ENCODE measurements around the gene FDXR.

Gene FDXR

DNA sequence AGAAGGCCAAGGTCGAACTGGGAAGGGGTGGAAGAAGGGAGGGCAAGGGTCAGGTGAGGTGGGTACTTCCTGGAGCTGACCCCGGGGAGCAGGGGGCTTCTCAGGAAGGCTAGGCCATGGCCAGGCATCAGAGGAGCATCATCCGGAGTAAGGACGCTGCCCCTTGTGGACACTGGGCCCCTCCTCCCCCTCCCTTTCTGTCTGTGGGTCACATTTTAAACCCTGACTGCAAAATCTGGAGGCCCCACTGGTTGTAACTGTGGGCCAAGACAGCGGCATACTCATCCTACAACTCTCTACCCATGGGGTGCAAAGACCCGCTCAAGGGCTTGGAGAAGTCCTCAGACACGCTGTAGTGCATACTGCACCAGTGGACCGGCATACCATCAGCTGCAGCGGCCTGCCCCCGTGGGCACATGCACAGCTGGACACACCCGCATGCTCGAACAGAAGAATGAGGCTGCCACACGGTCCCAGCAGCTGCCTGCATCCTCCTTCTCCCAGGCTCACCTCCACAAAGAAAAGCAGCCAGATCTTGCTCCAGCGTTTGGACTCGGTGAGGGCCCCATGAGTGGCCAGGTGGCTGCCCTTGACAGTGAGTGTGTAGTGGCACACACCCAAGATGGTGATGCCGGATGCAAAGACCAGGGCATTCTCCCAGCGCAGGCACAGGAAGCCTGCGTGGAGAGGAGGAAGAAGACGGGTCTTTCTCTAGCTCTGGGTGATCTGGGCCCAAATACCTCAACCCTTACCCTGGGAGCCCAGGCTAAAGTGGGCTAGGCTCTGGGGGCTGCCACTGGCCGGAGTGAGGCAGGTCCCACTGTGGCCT lies 19.4 kb upstream of the FDXR start:
- in situ Hi-C loops (cut with HindIII; ENCODE audit: low pct_unique_long_range_greater_than_20kb, low sequenced_read_pairs): no loop called here

GRCh38 chr17:74890554-74890953 lies 17.8 kb upstream of the FDXR start:
- no peak for TF ChIP-seq JUND (IDR thresholded peaks at IDR 0.05; ENCODE audit: low read depth)
- in situ Hi-C loops (cut with HindIII; ENCODE audit: low pct_unique_long_range_greater_than_20kb, low sequenced_read_pairs): no loop called here
- no peak for DNase-seq (ENCODE audit: low read depth in 1 of 2, low spot score in 1 of 2)

More for the DNA sequence above, 19.4 kb upstream of the FDXR start:
- DNase-seq (ENCODE audit: low read depth in 1 of 2, low spot score in 1 of 2): no peak
- TF ChIP-seq JUND (IDR thresholded peaks at IDR 0.05; ENCODE audit: low read depth): no peak

DNA sequence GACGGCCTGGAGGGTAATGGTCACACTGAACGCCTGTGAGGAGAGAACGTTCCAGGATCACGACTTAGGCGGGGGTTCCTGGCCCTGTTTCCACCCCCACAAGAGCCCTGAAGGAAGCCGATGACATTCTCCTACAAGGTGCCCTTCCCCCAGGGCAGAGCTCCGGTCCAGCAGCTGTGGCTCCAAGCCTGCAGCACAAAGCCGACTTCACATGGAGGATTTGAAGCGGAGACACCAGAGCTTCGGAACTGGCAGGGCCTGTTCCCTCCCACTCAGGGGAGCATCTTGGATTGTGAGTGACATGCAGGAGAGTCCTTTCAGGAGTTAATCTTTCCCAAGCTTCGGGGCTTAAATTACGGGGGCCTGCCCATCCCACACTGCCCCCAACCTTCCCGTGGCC lies 15.7 kb upstream of the FDXR start:
- in situ Hi-C loops (cut with HindIII; ENCODE audit: low pct_unique_long_range_greater_than_20kb, low sequenced_read_pairs): no loop called here
- TF ChIP-seq JUND (IDR thresholded peaks at IDR 0.05; ENCODE audit: low read depth): no peak
- no peak for DNase-seq (ENCODE audit: low read depth in 1 of 2, low spot score in 1 of 2)

- no peak for TF ChIP-seq JUND (IDR thresholded peaks at IDR 0.05; ENCODE audit: low read depth)
- in situ Hi-C loops (cut with HindIII; ENCODE audit: low pct_unique_long_range_greater_than_20kb, low sequenced_read_pairs): no loop called here
- no peak for DNase-seq (ENCODE audit: low read depth in 1 of 2, low spot score in 1 of 2)
Observed at GRCh38 chr17:74883241-74883745, 10.5 kb upstream of the FDXR start.

- in situ Hi-C loops (cut with HindIII; ENCODE audit: low pct_unique_long_range_greater_than_20kb, low sequenced_read_pairs): no loop called here
- DNase-seq (ENCODE audit: low read depth in 1 of 2, low spot score in 1 of 2): no peak
- TF ChIP-seq JUND (IDR thresholded peaks at IDR 0.05; ENCODE audit: low read depth): no peak
Observed at GRCh38 chr17:74882517-74883240, 9.9 kb upstream of the FDXR start.

DNA sequence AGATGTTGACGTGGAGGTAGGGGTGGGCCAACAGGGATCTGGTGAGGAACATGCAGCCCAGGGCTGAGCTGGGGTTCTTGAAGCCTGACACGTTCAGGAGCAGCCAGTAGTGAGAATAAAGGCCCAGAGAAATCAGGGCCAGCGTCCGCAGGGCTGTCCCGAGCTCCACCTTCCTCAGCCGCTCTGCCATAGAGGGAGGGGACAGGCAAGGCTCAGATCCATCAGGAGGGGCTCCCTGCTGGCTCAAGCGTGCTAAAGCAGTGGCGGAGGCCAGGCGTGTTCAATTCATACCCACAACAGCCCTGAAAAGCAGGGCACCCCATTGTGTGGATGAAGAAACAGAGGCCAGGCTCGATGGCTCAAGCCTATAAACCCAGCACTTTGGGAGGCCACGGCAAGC lies 8.3 kb upstream of the FDXR start:
- no peak for DNase-seq (ENCODE audit: low read depth in 1 of 2, low spot score in 1 of 2)
- in situ Hi-C loops (cut with HindIII; ENCODE audit: low pct_unique_long_range_greater_than_20kb, low sequenced_read_pairs): no loop called here
- no peak for TF ChIP-seq JUND (IDR thresholded peaks at IDR 0.05; ENCODE audit: low read depth)

DNA sequence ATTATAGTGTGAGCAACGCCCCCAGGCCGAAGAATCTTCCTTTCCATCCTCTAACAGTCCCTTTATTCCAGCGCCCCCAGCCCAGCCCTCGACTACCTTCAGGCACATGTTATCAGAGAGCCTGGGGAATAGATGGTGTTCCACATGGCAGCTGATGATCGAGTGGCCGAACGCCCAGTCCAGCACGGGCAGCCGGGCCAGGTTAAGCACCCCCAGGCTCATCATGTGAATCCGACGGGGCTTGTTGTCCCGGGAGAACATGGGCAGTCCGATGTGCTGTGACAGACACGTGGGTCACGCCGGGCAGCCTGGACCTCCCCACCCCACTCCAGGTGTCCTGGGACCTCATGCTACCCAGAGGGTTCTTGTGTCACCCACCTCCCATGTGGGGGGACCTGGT lies 6.5 kb upstream of the FDXR start:
- TF ChIP-seq JUND (IDR thresholded peaks at IDR 0.05; ENCODE audit: low read depth): no peak
- in situ Hi-C loops (cut with HindIII; ENCODE audit: low pct_unique_long_range_greater_than_20kb, low sequenced_read_pairs): no loop called here
- DNase-seq (ENCODE audit: low read depth in 1 of 2, low spot score in 1 of 2): no peak

- in situ Hi-C loops (cut with HindIII; ENCODE audit: low pct_unique_long_range_greater_than_20kb, low sequenced_read_pairs): no loop called here
- no peak for TF ChIP-seq JUND (IDR thresholded peaks at IDR 0.05; ENCODE audit: low read depth)
- no peak for DNase-seq (ENCODE audit: low read depth in 1 of 2, low spot score in 1 of 2)
Observed at GRCh38 chr17:74878658-74879057, 5.9 kb upstream of the FDXR start.

GRCh38 chr17:74877592-74878548 lies 5.1 kb upstream of the FDXR start:
- in situ Hi-C loops (cut with HindIII; ENCODE audit: low pct_unique_long_range_greater_than_20kb, low sequenced_read_pairs): no loop called here
- no peak for TF ChIP-seq JUND (IDR thresholded peaks at IDR 0.05; ENCODE audit: low read depth)
- DNase-seq (ENCODE audit: low read depth in 1 of 2, low spot score in 1 of 2): no peak

- in situ Hi-C loops (cut with HindIII; ENCODE audit: low pct_unique_long_range_greater_than_20kb, low sequenced_read_pairs): no loop called here
- TF ChIP-seq JUND (IDR thresholded peaks at IDR 0.05; ENCODE audit: low read depth): no peak
- DNase-seq (ENCODE audit: low read depth in 1 of 2, low spot score in 1 of 2): no peak
Observed at GRCh38 chr17:74875977-74876593, 3.3 kb upstream of the FDXR start.

DNA sequence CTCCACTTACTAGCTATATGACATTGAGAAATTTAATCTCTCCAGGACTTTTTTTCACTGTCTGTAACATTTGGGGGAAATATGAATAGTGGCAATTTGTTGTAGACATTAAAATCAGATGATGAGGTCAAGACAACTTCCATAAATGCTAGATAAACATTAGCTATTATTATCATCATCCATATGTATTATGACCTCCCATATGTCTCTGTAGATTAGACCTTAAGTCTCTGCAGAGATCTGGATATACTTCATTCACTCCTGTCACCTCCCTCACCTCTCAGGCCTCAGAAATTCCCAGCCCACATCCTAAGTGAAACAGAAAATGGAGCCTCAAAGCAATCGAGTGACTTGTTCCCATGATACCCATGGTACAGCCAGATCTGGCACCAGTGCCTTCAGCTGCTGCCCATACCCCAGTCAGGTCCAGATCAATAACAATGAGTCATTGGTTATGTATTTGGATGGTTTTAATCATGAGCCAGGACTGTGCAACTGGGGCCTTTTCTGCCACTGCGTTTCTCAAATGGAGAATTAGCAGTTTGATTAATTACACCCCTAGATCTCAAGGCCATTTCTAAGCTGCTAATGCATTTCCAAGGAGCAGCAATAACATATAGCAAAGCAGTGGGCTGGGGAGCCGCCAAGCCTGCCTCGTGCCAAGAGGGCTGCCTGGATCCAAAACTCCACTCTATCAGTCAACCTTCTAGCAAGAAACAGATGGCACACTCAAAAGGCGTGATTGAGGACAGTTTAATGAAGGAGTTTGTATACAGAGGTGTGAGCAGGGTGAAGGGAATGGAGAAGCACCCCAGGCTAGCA lies 2.6 kb upstream of the FDXR start:
- no peak for TF ChIP-seq JUND (IDR thresholded peaks at IDR 0.05; ENCODE audit: low read depth)
- no peak for DNase-seq (ENCODE audit: low read depth in 1 of 2, low spot score in 1 of 2)
- in situ Hi-C loops (cut with HindIII; ENCODE audit: low pct_unique_long_range_greater_than_20kb, low sequenced_read_pairs): no loop called here

Measured in T47D (cell line).